Fibroblast of the aortic adventitia (primary cell): Measurements from ENCODE around the gene ADIG. TPM values are rescaled to one million over a fixed set of nuclear protein-coding genes. Genes with fewer than 3 reads are reported as not detected.

Experiments used
- DNase-seq: peaks from one replicate; pipeline ENCODE4 v3.0.0-alpha.2; 2010; ENCODE audit warnings: low read depth
- H3K4me3 ChIP-seq: 2 replicates; pipeline ENCODE4 v1.5.1; 2011; ENCODE audit warnings: low read depth, mild to moderate bottlenecking, control low read depth, low read length, moderate library complexity
- CTCF ChIP-seq: IDR thresholded peaks from 2 replicates; pipeline ENCODE4 v1.5.1; 2011; ENCODE audit warnings: mild to moderate bottlenecking, low read length, control low read depth, inconsistent platforms; ENCODE audit not compliant: insufficient read depth
- total RNA-seq: library from RNA; depleted of rRNA; stranded (reverse); fragments of >200 nt; gene quantifications from 2 replicates; pipeline ENCODE4 v1.2.3, GENCODE V29; 2012; ENCODE audit warnings: low replicate concordance

The ADIG gene
- total RNA-seq, 1 donor: not detected

GRCh38 chr20:38609815-38610214, 28.8 kb downstream of the ADIG start:
- H3K4me3 ChIP-seq: no peak overlapping the region
- no peak for DNase-seq
- no peak for TF ChIP-seq CTCF

GRCh38 chr20:38610521-38610920, 29.5 kb downstream of the ADIG start:
- no peak for DNase-seq
- no peak overlapping the region for H3K4me3 ChIP-seq
- TF ChIP-seq CTCF: no peak

- no peak overlapping the region for H3K4me3 ChIP-seq
- no peak for TF ChIP-seq CTCF
- DNase-seq: no peak
Measured at GRCh38 chr20:38612751-38613515, 31.9 kb downstream of the ADIG start.

- TF ChIP-seq CTCF: no peak
- no peak overlapping the region for H3K4me3 ChIP-seq
- no peak for DNase-seq
Measured at GRCh38 chr20:38615283-38615682, 34.3 kb downstream of the ADIG start.

- H3K4me3 ChIP-seq: no peak overlapping the region
- DNase-seq: no peak
- TF ChIP-seq CTCF: no peak
Measured at GRCh38 chr20:38616457-38616856, 35.5 kb downstream of the ADIG start.

- H3K4me3 ChIP-seq: no peak overlapping the region
- no peak for DNase-seq
- no peak for TF ChIP-seq CTCF
Measured at GRCh38 chr20:38617011-38617829, 36.2 kb downstream of the ADIG start.
